Smooth muscle cell of bladder (primary cell): ENCODE results near the gene RALGPS2. TPM values are rescaled to one million over a fixed set of nuclear protein-coding genes. Genes with fewer than 3 reads are reported as not detected.

ENCODE experiments used
- total RNA-seq: library from RNA; depleted of rRNA; stranded (reverse); fragments of >200 nt; gene quantifications from 2 replicates; pipeline ENCODE4 v1.2.3, GENCODE V29; 2014

RALGPS2 gene
- total RNA-seq = 44.0 and 68.0 TPM in 2 replicates

DNA sequence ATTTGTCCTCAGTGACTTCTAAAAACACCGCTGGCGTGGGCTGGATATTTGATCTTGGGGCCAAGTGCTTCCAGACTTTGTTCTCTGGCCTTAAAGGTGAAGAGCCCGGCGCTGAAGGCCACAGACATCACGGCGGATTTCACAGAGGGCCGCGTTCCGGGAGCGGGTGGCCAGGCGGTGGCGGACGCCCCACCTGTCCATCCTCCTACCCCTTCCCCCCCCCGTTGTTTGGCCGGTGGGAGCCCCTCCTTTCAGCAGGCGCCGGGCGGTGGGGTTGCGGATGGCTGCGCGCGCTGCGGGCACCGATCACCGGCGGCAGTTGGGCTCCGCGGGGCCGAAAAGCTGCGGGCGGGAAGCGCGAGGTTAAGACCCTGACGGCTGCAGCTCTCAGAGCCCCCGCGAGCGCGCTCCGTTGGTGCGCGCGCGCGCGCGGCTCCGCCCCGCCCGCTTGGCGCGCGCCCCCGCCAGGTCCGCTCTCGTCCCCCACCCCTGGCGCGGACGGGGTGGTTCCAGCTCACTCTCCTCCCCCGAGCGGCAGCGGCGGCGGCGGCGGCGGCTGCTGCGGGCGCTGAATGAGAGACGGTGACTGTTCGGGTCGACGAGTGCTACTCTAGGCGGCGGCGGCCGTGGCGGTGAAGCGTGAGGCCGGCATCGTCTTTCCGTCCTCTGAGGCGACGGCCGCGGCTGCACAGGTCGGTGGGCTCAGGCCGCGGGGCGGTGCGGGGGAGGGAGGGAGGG lies at the start of gene RALGPS2:
Gene RALGPS2, plus strand, starts transcription at position 517 of the 738 bp plus-strand sequence. CDS start 51,521 bp downstream, outside the sequence.

GRCh38 chr1:178870944-178871343 lies 145.9 kb downstream of the RALGPS2 start, which contains the start of gene ANGPTL1:
ANGPTL1 (minus strand) TSS chr1:178871077; CDS start chr1:178865776, 5,301 bp downstream.

Other genes with a start within 250 kb of the RALGPS2 start
- gene CLEC20A, start 228.3 kb upstream of the RALGPS2 start, total RNA-seq = not detected in 2 replicates
- gene TEX35, start 212.1 kb upstream of the RALGPS2 start, total RNA-seq = 0.18 TPM in 1 of 2 replicates, not detected in the other
- 8.8 and 15.6 TPM in 2 replicates for gene ANGPTL1, start 145.8 kb downstream of the RALGPS2 start, total RNA-seq